ENCODE measurements around the gene NET1. TPM values are rescaled to one million over a fixed set of nuclear protein-coding genes. Genes with fewer than 3 reads are reported as not detected.

The NET1 gene
- total RNA-seq, 1 donor from 2014 or later = 103 TPM

DNA sequence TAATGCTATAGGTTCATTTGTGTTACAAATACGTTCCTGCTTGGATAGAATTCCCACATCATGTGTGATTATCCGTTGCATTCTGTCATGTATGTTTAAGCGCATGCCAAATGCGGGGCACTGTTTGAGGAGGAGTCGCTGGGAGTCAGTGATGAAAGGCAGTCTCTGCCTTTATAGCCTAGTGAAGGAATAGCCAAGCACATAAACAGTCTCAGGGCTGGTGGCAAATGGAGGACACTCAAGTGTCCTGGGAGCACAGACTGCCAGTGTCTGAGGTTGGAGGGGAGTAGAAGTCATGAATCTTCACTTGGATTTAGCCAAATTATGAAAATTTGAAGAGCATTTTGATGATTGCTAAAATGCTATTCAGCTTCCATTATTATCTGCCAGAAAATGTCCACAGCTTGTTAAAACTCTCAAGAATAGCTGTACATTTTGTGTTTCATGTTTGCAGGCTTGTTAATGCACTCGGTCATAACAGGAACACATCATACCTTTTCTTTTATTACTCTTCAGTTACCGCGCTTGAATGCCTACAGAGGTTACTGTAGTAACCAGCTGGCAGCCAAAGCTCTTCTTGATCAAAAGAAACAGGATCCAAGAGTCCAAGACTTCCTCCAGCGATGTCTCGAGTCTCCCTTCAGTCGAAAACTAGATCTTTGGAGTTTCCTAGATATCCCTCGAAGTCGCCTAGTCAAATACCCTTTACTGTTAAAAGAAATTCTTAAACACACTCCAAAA lies 41.6 kb downstream of the NET1 start:
- Histone ChIP-seq H3K4me1 (peaks cover 9% of the 10 kb centered on the region), H3K9me3 (no peaks in the 10 kb centered on the region), H3K36me3 (peaks cover 0 to 60% of the 10 kb centered on the region in 2 donors), H3K27ac (no peak overlapping the region), H3K4me3 (no peak overlapping the region), H3K27me3 (no peaks in the 10 kb centered on the region)
- TF ChIP-seq POLR2AphosphoS5 (IDR thresholded peaks at IDR 0.05; ENCODE audit: insufficient read depth in 1 of 2, low read depth in 1 of 2) (no peak), POLR2A (IDR thresholded peaks at IDR 0.05) (no peak)
- TF ChIP-seq, protein P1, sequence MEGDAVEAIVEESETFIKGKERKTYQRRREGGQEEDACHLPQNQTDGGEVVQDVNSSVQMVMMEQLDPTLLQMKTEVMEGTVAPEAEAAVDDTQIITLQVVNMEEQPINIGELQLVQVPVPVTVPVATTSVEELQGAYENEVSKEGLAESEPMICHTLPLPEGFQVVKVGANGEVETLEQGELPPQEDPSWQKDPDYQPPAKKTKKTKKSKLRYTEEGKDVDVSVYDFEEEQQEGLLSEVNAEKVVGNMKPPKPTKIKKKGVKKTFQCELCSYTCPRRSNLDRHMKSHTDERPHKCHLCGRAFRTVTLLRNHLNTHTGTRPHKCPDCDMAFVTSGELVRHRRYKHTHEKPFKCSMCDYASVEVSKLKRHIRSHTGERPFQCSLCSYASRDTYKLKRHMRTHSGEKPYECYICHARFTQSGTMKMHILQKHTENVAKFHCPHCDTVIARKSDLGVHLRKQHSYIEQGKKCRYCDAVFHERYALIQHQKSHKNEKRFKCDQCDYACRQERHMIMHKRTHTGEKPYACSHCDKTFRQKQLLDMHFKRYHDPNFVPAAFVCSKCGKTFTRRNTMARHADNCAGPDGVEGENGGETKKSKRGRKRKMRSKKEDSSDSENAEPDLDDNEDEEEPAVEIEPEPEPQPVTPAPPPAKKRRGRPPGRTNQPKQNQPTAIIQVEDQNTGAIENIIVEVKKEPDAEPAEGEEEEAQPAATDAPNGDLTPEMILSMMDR (IDR thresholded peaks at IDR 0.05) = no peak
- DNase-seq (ENCODE audit: extremely low spot score in 2 of 2) = no peak
- intact Hi-C loops (cut with DNase I) = no loop called here

GRCh38 chr10:5456563-5456962 lies 44.2 kb downstream of the NET1 start:
- no peak for DNase-seq (ENCODE audit: extremely low spot score in 2 of 2)
- Histone ChIP-seq H3K9me3 (no peaks in the 10 kb centered on the region), H3K4me1 (peaks cover 3% of the 10 kb centered on the region), H3K36me3 (peaks cover 0 to 62% of the 10 kb centered on the region in 2 donors), H3K27ac (no peak overlapping the region), H3K27me3 (no peaks in the 10 kb centered on the region), H3K4me3 (no peak overlapping the region)
- TF ChIP-seq, protein P1 (IDR thresholded peaks at IDR 0.05) = no peak
- TF ChIP-seq POLR2A (IDR thresholded peaks at IDR 0.05) (no peak), POLR2AphosphoS5 (IDR thresholded peaks at IDR 0.05; ENCODE audit: insufficient read depth in 1 of 2, low read depth in 1 of 2) (no peak)
- intact Hi-C loops (cut with DNase I) = no loop called here

DNA sequence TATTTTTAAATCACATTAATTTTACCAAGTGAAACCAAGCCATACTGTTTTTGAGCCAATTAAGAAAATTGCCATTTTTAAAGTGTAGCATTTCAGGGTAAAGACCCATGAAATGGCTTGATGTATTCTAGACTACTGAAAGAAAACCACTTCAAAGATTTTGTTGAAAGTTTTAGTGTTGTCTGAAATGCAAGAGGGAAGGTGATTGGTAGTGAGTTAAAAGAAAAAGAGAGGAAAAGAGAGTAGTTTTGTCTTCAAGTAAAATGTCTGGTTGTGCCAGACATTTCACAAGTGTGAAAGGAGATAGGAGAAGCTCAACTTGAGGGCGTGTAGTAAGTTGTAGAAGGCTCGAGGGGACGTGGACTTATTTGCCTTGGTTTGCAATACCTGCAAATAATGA lies 45.4 kb downstream of the NET1 start:
- intact Hi-C loops (cut with DNase I) = no loop called here
- H3K27ac ChIP-seq = no peak overlapping the region

DNA sequence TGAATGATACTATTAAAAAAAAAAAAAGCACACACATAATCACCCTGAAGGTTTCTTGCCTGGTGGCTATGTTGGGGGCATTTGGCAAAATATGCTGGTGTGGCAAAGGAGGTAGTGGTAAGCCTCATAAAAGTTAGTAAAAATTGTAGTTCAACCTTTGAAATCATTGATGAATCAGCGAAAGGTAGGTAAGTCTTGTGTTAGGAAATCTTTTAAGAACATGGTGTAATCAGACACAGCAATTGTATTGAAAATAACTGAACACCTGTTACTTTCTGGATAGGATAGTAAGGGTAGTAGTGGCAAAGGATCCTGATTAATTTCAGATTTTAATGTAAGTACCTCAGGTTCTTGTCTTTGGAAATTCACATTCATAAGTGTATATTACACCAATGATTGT lies 46.1 kb downstream of the NET1 start:
- H3K27me3 ChIP-seq = no peaks in the 10 kb centered on the region
- intact Hi-C loops (cut with DNase I) = no loop called here
- no peaks in the 10 kb centered on the region for H3K9me3 ChIP-seq
- H3K4me1 ChIP-seq = peaks cover 19% of the 10 kb centered on the region
- no peak overlapping the region for H3K4me3 ChIP-seq
- DNase-seq (ENCODE audit: extremely low spot score in 2 of 2) = no peak
- no peak overlapping the region for H3K27ac ChIP-seq
- H3K36me3 ChIP-seq = peaks cover 0 to 51% of the 10 kb centered on the region in 2 donors
- TF ChIP-seq POLR2A (IDR thresholded peaks at IDR 0.05) (no peak), POLR2AphosphoS5 (IDR thresholded peaks at IDR 0.05; ENCODE audit: insufficient read depth in 1 of 2, low read depth in 1 of 2) (no peak)
- TF ChIP-seq, protein P1 (IDR thresholded peaks at IDR 0.05) = no peak

More for the DNA sequence above, 45.4 kb downstream of the NET1 start:
- peaks cover 15% of the 10 kb centered on the region for H3K4me1 ChIP-seq
- no peak overlapping the region for H3K4me3 ChIP-seq
- no peak for DNase-seq (ENCODE audit: extremely low spot score in 2 of 2)
- H3K9me3 ChIP-seq = no peaks in the 10 kb centered on the region
- peaks cover 0 to 57% of the 10 kb centered on the region in 2 donors for H3K36me3 ChIP-seq
- TF ChIP-seq, protein P1 (IDR thresholded peaks at IDR 0.05) = no peak
- TF ChIP-seq POLR2AphosphoS5 (IDR thresholded peaks at IDR 0.05; ENCODE audit: insufficient read depth in 1 of 2, low read depth in 1 of 2) (no peak), POLR2A (IDR thresholded peaks at IDR 0.05) (no peak)
- H3K27me3 ChIP-seq = no peaks in the 10 kb centered on the region
